HG03558 (cell line): Measurements from ENCODE around the gene PMM2.
"Not testable (repeated sequence)": the region's sequence is repeated elsewhere in the genome, so short reads cannot be mapped to it uniquely, and the experiment has no call there.

Experiments
- ATAC-seq: cut with Tn5 transposase; IDR thresholded peaks from one replicate; pipeline ENCODE4 v1.9.1; 2021; ENCODE audit warnings: moderate number of reproducible peaks; ENCODE audit not compliant: unreplicated experiment; ENCODE audit errors: extremely low read depth

The PMM2 gene

GRCh38 chr16:8863594-8864424 lies 66.2 kb downstream of the PMM2 start:
- no peak for ATAC-seq

- no peak for ATAC-seq
Observed at GRCh38 chr16:8864480-8865110, 67.0 kb downstream of the PMM2 start.

GRCh38 chr16:8865145-8865882 lies 67.7 kb downstream of the PMM2 start:
- ATAC-seq: no peak

GRCh38 chr16:8866118-8866883 lies 68.7 kb downstream of the PMM2 start:
- ATAC-seq: no peak

GRCh38 chr16:8866884-8867215 lies 69.2 kb downstream of the PMM2 start:
- no peak for ATAC-seq

GRCh38 chr16:8867216-8867931 lies 69.7 kb downstream of the PMM2 start:
- no peak for ATAC-seq

- no peak for ATAC-seq
Observed at GRCh38 chr16:8867932-8868415, 70.3 kb downstream of the PMM2 start.

- ATAC-seq: peak; percentile 48
Observed at GRCh38 chr16:8868416-8869211, 71.0 kb downstream of the PMM2 start, which contains the start of gene CARHSP1. CARHSP1 (minus strand) TSS chr16:8869006; CDS start chr16:8859328, 9,678 bp downstream.

- ATAC-seq: no peak
Observed at GRCh38 chr16:8869212-8869987, 71.8 kb downstream of the PMM2 start.

GRCh38 chr16:8869988-8870241 lies 72.3 kb downstream of the PMM2 start:
- not testable (repeated sequence) for ATAC-seq

- ATAC-seq: no peak
Observed at GRCh38 chr16:8872071-8872470, 74.4 kb downstream of the PMM2 start.

- ATAC-seq: no peak
Observed at GRCh38 chr16:8872967-8873865, 75.6 kb downstream of the PMM2 start.

GRCh38 chr16:8873866-8874195 lies 76.2 kb downstream of the PMM2 start:
- ATAC-seq: not testable (repeated sequence)

GRCh38 chr16:8874388-8874787 lies 76.7 kb downstream of the PMM2 start:
- ATAC-seq: no peak

GRCh38 chr16:8875317-8875716 lies 77.7 kb downstream of the PMM2 start:
- not testable (repeated sequence) for ATAC-seq

- no peak for ATAC-seq
Observed at GRCh38 chr16:8877894-8878522, 80.4 kb downstream of the PMM2 start.

- ATAC-seq: no peak
Observed at GRCh38 chr16:8878523-8878911, 80.9 kb downstream of the PMM2 start.
